Activated T-cell treated with anti-CD3 and anti-CD28 coated beads for 1 hour (primary cell): ENCODE measurements around the gene PLAC8.
"Not testable (repeated sequence)": the region's sequence is repeated elsewhere in the genome, so short reads cannot be mapped to it uniquely, and the experiment has no call there.

Source experiments
- DNase-seq: peaks from one replicate; pipeline ENCODE4 v3.0.0-alpha.2; 2020; ENCODE audit warnings: low read depth

The PLAC8 gene

GRCh38 chr4:83067058-83067639, 47.4 kb downstream of the PLAC8 start:
- no peak for DNase-seq

- DNase-seq, result no peak
Measured at GRCh38 chr4:83065266-83065665, 49.3 kb downstream of the PLAC8 start.

GRCh38 chr4:83062739-83063138, 51.8 kb downstream of the PLAC8 start:
- no peak for DNase-seq

GRCh38 chr4:83054928-83055327, 59.6 kb downstream of the PLAC8 start:
- DNase-seq, result no peak

GRCh38 chr4:83048781-83049180, 65.7 kb downstream of the PLAC8 start:
- DNase-seq, result not testable (repeated sequence)

GRCh38 chr4:83046693-83047473, 67.6 kb downstream of the PLAC8 start:
- no peak for DNase-seq

GRCh38 chr4:83043801-83044407, 70.6 kb downstream of the PLAC8 start:
- no peak for DNase-seq

- DNase-seq, result not testable (repeated sequence)
Measured at GRCh38 chr4:83043157-83043556, 71.4 kb downstream of the PLAC8 start.

- DNase-seq, result no peak
Measured at GRCh38 chr4:83040269-83040668, 74.3 kb downstream of the PLAC8 start.
